Measurements from ENCODE around the gene FMNL2.

FMNL2 gene

DNA sequence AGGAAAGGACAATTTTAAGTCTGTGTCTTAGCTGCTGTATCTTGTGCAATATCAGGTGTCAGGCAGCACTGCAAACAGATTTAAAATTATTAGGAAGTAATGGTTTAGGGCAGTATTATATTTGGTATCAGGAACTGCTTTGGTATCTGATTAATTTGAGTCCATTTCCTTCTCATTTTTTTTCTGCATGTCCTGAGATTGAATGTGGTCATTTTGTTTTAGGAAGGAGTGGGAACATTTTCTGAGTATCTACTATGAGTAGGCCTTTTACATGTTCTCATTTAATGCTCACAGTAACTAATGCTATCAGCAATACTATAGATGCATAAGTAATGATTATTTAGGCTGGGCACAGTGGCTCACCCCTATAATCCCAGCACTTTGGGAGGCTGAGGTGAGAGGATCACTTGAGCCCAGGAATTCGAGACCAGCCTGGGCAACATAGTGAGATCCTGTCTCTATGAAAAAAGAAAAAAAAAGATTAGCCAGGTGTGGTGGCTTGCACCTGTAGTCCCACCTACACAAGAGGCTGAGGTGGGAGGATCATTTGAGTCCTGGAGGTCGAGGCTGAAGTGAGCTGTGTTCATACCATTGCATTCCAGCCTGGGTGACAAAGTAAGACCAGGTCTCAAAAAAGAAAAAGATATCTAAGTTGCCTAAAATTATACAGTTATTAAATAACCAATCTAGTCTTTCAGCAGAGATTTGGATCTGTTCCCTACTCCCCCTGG lies 4.7 kb downstream of the FMNL2 start:
- DNase-seq (ENCODE audit: low read depth in 2 of 2): no peak

GRCh38 chr2:152342259-152343046 lies 7.5 kb downstream of the FMNL2 start:
- DNase-seq (ENCODE audit: low read depth in 2 of 2): no peak

GRCh38 chr2:152343426-152343825 lies 8.5 kb downstream of the FMNL2 start:
- no peak for DNase-seq (ENCODE audit: low read depth in 2 of 2)

DNA sequence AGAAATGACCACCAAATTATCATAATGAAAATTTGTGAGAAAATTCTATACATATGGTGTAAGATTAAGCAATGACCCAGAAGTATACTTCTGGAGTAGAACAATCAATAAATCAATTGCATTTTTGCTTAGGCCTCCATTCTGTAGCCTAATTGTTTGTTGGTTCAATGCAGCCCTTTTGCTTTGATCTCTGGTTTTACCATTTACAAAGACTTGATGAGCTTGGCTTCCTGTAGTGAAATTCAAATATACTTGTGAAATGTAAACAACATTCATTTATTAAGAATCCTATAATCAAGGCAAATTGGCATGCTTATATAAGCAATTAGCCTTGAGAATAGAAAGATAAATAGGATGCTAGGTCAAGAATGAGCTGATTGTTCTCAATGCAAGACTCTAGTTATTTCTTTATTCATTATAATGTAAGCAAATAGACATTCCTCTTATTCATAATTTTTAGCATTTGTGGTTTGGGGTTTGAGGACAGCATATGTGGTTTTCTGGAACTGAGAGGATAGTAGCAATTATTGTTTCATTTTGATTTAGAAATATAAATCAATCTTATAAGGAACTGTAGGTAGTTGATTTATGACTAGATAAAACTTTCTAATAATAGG lies 9.7 kb downstream of the FMNL2 start:
- no peak for DNase-seq (ENCODE audit: low read depth in 2 of 2)

- DNase-seq (ENCODE audit: low read depth in 2 of 2): no peak
These were observed 12.1 kb downstream of the FMNL2 start for GRCh38 chr2:152347076-152347475.

- no peak for DNase-seq (ENCODE audit: low read depth in 2 of 2)
These were observed 13.4 kb downstream of the FMNL2 start for GRCh38 chr2:152348388-152348787.

GRCh38 chr2:152349416-152349815 lies 14.4 kb downstream of the FMNL2 start:
- DNase-seq (ENCODE audit: low read depth in 2 of 2): no peak

- DNase-seq (ENCODE audit: low read depth in 2 of 2): no peak
These were observed 15.2 kb downstream of the FMNL2 start for GRCh38 chr2:152350155-152350679.

- DNase-seq (ENCODE audit: low read depth in 2 of 2): no peak
These were observed 17.6 kb downstream of the FMNL2 start for GRCh38 chr2:152352616-152353015.

DNA sequence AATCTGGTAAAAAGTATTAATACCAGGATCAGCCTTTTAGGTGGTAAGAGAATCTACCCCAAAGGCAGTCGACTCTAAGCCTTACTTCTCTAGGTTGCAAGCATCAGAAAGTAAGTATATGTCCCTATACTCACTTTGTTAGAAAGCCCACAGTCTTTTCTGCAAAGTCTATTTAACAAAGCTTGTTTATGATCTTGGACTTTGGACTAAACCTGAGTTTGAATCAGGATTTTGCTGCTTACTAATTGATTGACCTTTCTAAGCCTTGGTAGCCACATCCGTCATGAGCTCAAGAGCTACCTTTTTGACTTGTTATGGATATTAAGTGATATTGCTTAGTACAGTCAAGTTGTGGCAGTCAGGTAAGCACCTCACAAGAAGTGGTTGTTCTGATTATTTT lies 18.4 kb downstream of the FMNL2 start:
- no peak for DNase-seq (ENCODE audit: low read depth in 2 of 2)

DNA sequence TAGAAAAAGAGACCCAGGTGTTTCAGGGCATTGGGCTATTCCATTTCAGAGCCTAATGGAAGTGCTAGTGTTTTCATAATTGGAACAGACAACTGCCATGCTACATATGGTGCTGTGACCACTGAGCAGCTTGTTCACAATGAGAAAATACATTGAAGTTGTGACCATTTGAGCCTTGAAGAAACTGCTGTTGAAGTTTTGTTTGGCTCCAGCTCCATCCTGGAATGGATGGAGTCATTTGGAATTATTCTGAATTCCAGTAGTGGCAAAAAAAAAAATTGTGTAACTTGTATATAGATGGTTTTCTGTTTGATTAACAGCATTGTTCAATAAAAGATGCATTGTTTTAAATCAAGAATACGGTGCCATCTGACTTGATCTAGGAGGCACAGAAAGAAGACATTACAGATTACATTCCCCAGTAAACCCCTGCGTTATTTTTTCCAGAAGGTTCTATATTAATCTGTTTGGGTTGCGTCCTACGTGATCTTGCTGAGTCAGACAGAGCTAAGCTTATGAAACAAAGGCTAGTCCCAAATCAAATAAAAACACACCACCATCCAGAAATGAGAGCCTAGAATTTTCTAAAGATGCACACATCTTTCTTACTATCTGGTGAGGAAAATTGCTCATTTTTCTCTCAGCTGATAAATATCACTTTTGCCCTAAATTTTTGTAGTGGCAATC lies 19.2 kb downstream of the FMNL2 start:
- DNase-seq (ENCODE audit: low read depth in 2 of 2): no peak

DNA sequence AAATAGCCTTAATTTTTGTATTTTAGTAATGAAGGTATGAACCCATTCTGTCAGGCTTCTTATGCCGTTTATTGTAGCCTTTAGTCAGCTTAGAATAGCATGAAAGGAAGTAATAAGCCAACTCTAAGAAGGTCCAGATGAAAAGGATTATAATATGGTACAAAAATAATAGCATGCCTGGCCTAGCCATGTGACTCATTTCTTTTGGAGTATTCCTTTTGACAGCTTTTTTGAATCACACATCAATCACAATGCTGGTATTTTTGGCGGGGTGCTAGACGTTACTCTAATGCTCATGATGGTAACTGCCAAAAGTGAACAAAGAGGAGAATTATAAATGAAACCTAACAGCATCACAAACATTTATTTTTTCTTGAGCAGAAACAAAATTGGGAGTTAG lies 19.9 kb downstream of the FMNL2 start:
- DNase-seq (ENCODE audit: low read depth in 2 of 2): no peak

- DNase-seq (ENCODE audit: low read depth in 2 of 2): no peak
These were observed 20.4 kb downstream of the FMNL2 start for GRCh38 chr2:152355409-152355831.

DNA sequence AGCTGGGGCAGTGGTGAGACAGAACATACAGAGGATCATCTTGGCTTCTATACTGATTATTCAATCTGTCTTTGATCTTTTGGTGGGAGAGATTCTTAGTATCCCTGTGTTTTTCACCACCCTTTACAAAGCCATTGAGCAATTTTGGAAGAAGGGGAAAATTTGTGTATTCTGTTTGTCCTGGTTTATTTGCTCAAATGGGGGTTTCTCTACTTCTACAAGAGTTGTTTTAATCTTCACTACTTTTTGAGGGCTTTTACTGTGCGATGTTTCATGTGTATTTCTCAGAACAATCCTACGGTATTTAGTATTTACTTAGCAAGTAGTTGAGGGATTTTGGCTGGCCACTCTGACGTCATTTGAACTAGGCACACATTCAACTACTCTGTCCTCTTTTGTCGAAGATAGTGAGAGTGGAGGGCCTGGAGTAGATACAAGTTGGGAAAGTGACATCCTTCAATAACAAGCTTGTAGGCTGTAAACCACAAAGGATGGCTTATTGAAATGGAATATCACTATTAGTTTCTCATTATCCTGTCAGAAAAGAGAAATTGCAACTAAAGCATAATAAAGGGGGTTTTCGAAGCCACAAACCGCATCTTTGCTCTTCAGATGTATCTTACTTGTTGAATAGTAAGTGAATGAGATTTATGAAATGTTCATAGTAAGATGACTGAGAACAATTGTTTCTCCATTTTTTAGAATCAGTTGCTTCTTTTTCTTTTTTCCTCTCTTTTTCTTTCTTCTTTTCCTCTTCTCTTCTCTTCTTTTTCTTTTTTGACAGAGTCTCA lies 24.8 kb downstream of the FMNL2 start:
- DNase-seq (ENCODE audit: low read depth in 2 of 2): no peak

DNA sequence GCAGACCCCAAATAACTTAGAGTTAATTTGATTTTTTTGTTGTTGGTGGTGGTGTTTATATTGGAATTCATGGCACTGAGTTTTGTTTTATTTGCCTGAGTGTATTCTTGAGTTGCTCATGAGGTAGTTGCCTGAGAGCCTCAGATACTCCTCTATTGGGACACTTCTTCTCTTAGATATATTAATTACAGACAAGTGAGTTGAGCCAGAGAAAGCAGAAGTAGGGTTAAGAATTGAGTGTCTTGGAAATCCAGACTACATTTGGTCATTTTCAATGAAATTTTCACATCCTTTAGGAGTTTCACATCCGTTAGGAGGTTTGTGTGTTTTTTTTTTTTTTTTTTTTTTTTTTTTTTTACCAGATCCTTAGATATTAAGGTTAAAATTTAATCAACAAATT lies 29.0 kb downstream of the FMNL2 start:
- DNase-seq (ENCODE audit: low read depth in 2 of 2): no peak

DNA sequence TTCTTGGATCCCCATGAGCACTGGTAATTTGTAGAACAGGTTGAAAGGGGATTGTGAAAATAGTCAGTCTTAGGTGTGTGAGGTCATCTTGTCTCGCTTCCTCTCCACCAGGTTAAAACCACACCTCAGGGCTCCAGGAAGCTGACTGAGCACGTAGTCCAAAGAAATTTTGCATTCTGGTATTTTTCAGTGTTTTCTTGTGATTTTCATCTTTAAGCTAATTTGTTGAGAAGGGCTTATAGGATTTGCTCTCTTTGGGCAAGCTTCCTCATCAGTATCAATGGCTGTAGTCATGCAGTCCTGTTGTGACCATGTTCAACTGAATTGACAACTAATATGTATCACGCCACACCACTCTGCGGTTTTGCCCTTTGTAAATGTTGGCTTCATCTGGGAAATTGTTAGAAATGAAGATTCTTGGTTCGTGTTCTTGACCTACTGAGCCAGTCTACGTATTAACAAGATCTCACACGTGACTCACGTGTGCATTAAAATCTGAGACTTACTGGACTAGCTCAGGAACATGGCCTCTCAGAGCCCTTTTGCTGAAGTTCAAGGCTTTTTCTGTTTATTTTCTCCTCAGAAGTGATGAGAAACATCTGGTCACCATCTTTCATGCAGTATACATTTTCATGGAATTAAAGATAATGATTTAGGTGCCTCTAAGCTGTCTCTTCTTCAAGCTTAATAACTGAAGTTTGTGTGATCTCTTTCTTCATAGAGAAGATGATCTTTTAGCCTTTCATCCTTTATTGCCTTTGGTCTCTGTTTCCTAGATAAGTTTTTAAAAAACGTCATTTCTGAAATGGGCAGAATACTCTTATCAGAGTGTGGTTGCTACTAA lies 32.8 kb downstream of the FMNL2 start:
- DNase-seq (ENCODE audit: low read depth in 2 of 2): no peak

DNA sequence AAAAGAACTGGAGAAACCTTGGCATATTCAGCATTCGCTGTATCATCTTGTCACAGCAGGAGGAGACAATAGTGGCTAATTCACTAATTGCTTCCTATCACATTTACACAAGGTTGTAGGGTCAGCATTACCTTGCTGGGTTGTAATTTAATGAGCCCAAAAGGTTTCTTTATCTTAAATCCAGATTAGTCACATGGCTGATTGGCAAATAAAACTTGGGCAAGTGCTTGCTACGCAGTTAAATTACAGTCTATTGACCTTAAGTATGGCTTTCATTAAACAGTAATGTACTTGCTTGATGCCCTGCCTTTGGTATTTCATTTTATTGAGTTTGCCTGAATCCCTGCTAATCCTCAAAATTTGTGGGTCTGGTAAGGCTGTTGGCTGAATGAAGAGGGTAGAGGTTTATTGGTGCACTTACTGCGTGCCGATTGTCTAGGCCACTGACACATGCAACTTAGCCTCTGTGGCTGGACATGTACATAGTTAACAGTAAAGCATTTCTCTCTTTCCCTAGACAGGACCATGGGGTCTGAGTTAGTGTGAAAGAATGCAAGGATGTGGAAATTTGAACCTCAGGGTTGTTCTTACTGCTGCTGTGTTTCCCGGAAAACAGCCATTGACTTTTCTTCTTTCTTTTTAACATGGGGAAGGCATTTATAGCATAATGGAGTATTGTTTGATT lies 34.3 kb downstream of the FMNL2 start:
- DNase-seq (ENCODE audit: low read depth in 2 of 2): no peak

GRCh38 chr2:152370783-152371182 lies 35.8 kb downstream of the FMNL2 start:
- DNase-seq (ENCODE audit: low read depth in 2 of 2): no peak

- no peak for DNase-seq (ENCODE audit: low read depth in 2 of 2)
These were observed 37.5 kb downstream of the FMNL2 start for GRCh38 chr2:152372438-152372984.

All from stimulated activated CD4-positive, alpha-beta T cell treated with anti-CD3 and anti-CD28 coated beads, Interleukin-4, amount 100 ng/mL, for 48 hours (primary cell).